EH (cell line): ENCODE measurements around the gene SLC16A7.

Source experiments
- DNase-seq: peaks from one replicate; pipeline ENCODE4 v3.0.0-alpha.2; 2015; ENCODE audit warnings: low read depth

Gene SLC16A7

DNA sequence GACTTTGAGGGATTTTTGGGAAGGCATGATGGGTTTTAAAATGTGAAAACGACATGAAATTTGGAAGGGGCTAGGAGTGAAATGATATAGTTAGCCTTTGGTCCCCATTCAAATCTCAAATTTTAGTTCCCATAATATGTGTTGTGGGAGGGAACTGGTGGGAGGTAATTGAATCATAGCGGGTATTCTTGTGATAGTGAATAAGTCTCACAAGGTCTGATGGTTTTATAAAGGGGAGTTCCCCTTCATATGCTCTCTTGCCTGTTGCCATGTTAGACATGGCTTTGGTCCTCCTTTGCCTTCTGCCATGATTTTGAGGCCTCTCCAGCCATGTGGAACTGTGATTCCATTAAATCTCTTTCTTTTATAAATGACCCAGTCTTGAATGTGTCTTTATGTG lies 72.8 kb downstream of the SLC16A7 start:
- no peak for DNase-seq

DNA sequence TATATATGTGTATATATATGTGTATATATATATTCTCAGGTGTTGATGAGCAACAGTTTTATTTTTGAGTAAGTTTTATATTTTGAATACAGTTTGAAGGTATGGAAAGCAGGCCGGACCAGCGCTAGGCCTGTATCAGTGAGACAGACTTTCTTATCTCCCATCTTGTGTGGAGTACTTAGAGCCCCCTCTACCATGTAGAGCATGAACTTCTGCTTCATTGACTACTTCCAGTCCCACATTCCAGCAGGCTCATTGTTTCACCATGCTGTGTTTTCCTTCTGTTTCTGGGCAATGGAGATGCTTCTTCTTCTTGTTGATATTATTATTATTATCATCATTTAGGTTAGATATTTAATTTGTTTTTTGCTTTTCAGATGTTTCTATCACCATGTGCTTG lies 76.4 kb downstream of the SLC16A7 start:
- DNase-seq, result no peak

DNA sequence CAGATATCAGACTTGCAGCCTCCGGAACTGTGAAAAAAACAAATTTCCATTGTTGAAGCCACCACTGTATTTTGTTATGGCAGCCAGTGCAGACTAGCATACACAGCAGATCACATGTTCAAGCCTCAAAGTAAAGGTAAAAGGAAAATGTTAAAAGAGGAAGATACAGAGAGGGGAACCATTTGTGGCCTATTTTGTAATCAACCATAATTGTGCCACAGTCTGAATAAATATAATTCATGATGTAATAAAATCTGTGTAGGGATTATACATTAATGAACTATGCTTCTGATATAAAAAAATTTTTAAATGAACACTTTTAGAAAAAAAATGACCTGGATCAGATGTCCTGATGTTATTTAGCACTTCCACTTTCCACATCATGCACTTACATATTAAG lies 79.6 kb downstream of the SLC16A7 start:
- no peak for DNase-seq

- no peak for DNase-seq
Observed at GRCh38 chr12:59677857-59678256, 82.0 kb downstream of the SLC16A7 start.

DNA sequence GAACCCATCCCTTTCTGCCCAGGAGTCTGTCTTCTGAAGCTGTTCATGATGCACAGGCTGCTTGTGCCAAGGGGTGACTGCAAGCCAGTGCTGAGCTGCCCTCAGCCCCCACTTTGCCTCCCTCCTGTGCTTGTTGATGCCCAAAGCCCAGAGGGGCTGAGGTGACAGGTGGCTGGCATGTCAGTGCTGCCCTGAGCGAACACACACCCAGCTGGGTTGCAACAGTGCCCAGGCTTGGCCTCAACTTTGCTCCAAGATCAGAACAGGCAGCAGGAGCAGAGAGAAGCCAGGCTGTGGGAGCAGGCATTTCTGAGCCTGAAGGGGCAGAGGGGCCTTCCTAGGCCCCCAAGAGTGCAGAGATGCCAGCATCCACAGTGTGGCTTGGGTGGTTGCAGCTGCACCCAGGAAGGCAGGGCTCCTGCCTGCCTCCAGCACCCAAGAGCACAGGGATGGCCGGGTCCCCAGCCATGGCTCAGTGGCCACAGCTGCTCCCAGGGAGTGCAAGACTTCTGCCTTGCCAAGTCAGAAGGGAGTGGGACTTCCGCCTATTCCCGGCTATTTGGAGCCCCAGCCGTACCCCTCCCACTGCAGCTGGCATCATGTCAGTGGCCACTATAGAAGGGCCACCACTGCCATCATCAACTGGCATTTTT lies 83.1 kb downstream of the SLC16A7 start:
- DNase-seq, result no peak

GRCh38 chr12:59689776-59690175 lies 93.9 kb downstream of the SLC16A7 start:
- peak; percentile 77 for DNase-seq

GRCh38 chr12:59695379-59695778 lies 99.5 kb downstream of the SLC16A7 start:
- peak; percentile 62 for DNase-seq

DNA sequence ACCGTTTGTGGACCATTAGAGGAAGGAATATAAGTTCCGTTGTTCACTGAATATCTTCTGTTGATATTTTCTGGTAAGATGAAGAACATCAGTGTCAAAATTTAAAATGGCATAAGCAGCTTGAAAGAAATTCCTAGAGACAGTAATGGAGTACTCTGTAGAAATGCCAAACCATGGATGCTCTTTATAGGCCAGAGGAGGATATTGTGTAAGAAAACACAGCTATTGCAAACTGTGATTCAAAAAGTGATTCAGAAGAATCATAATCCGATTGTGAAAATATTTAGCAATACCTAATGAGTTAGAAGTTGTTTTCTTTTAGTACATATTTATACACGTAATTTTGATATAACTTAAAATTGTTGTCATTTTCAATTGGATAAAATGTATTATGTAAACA lies 102.8 kb downstream of the SLC16A7 start:
- peak; percentile 69 for DNase-seq

DNA sequence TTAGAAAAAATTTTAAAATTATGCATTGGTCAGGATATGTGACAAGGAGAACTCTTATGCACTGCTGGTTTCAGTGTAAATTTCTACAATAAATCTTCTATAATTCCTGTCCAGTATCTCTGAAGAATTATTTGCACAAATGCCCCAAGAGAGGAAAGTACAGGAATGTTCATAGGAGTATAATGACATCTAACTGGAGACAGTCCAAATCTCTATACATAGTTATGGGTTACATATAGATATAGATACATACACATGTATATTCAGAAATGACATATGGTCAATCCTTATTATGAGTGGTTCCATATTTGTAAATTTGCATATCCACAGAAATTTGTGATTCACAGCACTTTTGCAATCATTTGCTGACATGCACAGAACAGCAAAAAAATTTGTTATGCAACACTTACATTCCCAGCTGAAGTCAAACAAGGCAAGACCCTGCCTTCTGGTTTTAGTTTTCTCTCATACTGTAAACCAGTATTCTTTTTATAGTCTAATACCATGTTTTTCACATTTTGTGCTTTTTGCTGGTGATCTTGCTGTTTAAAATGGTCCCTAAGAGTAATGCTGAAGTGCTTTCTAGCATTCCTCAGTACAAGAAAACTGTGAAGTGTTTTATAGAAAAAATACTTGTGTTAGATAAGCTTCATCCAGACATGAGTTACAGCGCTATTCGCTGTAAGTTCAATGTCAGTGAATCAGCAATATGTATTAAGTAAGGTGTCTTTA lies 103.8 kb downstream of the SLC16A7 start:
- DNase-seq, result peak; percentile 76

DNA sequence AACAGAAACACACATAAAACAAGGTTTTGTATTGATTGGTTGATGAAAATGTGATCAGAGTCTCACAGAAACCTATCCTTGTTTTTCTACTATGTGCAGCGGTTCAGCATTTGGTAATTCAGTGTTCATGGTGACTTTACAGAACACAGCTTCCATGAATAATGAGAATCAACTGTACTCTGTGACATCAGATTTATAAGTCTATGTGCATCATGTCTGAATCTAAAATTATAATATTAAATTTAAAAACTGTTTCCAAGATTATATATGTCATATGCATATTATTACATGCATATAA lies 104.3 kb downstream of the SLC16A7 start:
- DNase-seq, result no peak

GRCh38 chr12:59708064-59708463 lies 112.2 kb downstream of the SLC16A7 start:
- DNase-seq, result peak; percentile 71

DNA sequence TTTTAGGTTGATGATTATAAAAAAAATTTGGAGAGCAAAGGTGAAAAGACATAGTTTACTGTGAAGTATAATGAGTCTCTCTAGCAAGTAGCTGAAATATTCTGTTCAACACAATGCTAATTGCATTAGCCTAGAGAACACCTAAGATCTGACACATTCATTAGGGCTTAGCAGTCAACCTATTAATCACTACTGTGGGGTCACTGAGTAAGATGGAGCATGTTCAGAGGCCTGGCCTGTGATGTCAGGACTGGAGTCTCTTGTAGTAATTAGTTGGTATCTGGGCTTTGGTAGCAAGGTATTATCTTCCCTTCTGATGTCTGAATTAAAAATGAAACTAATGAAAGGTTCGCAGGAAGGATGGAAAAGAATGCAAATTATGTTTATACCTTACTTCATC lies 112.7 kb downstream of the SLC16A7 start:
- DNase-seq, result peak; percentile 15

DNA sequence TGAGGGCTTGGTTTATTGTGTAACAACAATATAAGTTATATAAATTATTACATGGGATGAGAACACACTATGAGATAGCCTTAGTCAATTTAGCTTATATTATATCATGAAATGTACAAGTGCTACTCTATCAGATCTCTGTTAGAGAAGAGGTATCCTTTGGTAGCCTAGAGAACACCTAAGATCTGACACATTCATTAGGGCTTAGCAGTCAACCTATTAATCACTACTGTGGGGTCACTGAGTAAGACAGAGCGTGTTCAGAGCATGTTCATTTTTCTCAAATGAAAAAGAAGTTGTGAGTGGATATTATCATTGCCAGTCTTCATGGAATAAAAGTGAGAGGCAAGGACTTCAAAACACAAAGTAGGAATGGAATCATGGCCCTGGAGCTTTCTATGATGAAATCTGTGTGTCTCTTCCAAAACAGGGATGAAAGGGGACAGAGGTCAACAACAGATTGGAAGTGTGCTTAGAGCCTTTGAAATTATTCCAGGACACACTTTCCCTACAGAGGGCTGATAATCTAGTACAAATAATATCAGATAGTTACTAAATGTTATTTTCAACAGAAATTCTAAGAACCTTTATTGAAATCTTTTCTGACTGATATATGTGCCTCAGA lies 114.3 kb downstream of the SLC16A7 start:
- DNase-seq, result no peak

DNA sequence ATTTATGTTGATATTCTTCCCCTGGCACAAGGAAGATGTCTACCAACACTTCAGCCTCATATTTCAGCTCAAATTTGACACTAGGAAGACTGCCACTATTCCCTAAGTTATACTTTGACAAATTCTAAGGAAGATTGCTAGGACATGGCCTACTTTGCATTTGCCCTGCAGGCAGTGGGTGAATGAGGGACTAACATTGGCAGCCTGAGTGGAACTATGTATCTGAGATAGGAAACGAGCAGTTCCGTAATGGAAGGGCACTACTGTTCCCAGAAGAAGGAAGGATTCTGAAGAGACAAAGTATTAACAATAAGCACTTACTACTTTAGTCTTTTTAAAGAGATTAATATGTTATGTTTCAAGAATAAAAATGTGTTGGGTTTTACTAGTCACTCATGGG lies 115.1 kb downstream of the SLC16A7 start:
- no peak for DNase-seq

DNA sequence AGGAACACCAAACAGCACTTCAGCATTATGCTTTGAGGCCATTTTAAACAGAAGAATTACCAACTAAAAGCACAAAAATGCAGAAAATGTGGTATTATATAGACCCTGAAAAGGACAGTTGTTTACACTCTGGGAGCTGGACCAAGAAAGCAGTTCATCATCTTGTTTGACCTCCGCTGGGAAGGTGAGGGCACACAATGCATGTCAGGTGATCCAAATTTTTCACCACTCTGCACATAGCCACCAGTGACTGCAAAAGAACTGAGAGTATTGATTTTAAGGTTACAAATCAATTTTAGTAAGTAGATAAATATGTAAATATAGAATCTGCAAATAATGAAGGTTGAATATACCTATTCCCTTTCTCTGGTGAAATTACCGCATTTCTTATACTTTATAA lies 119.6 kb downstream of the SLC16A7 start:
- DNase-seq, result no peak

- DNase-seq, result no peak
Observed at GRCh38 chr12:59716043-59716442, 120.2 kb downstream of the SLC16A7 start.

- no peak for DNase-seq
Observed at GRCh38 chr12:59717436-59717835, 121.6 kb downstream of the SLC16A7 start.

DNA sequence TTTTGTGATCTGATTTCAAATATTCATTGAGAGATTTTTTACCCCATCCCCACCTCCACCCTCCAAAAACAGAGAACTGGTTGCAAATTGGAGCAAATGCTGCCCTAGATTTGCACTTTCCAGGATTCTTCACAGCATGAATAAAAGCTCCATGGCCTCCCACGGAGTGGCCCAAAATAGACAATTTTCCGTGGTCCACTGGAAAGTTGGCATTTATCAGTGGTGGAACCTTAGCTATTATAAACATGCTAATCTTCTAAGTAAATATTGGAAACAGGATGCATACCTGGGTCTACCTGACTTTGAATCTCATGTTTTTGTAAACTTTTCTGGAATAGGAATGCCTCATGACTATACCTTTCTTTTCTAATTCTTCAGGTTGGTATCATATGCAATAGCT lies 123.9 kb downstream of the SLC16A7 start:
- DNase-seq, result no peak

- DNase-seq, result no peak
Observed at GRCh38 chr12:59723520-59723919, 127.7 kb downstream of the SLC16A7 start.

GRCh38 chr12:59724011-59724695 lies 128.3 kb downstream of the SLC16A7 start:
- DNase-seq, result no peak

GRCh38 chr12:59733200-59733599 lies 137.4 kb downstream of the SLC16A7 start:
- no peak for DNase-seq

DNA sequence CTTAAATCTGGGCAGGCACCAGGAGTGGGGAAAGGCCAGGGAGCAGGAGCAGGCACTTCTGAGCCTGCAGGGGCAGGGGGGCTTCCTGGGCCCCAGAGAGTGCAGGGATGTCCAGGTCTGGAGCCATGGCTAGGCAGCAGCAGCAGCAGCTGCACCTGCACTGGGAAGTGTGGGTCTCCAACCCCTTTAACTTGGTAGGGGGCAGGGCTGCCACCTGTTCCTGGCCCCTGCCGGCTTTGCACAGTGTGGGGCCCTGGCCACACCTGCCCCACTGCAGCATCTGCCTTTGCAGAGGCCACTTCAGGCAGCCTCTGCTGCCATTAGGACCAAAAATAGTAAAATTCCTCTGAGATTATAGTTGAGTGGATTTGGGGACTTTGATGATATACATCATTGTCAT lies 138.5 kb downstream of the SLC16A7 start:
- no peak for DNase-seq

GRCh38 chr12:59735231-59735630 lies 139.4 kb downstream of the SLC16A7 start:
- no peak for DNase-seq
